Calu3 (cell line): Measurements from ENCODE around the gene IAPP. TPM values are rescaled to one million over a fixed set of nuclear protein-coding genes. Genes with fewer than 3 reads are reported as not detected.

Experiments used
- total RNA-seq: library from RNA; stranded (reverse); gene quantifications from 2 replicates; pipeline ENCODE4 v1.2.3, GENCODE V29; 2022

The IAPP gene
- total RNA-seq, 1 experiment from 2014 or later = not detected

Other genes starting within 250 kb of the IAPP start
- 1.4 and 1.7 TPM in 2 replicates for gene SLCO1B1, start 241.7 kb upstream of the IAPP start, total RNA-seq
- gene SLCO1A2, start 38.0 kb upstream of the IAPP start, total RNA-seq = not detected in 2 replicates
- 18.3 and 19.3 TPM in 2 replicates for gene PYROXD1, start 64.8 kb downstream of the IAPP start, total RNA-seq
- gene RECQL, start 128.7 kb downstream of the IAPP start, total RNA-seq = 28.0 and 32.1 TPM in 2 replicates
- gene GOLT1B, start 128.9 kb downstream of the IAPP start, total RNA-seq = 30.7 and 37.1 TPM in 2 replicates
- 0.20 TPM in 1 of 2 replicates, not detected in the other for gene SPX, start 153.4 kb downstream of the IAPP start, total RNA-seq
- not detected in 2 replicates for gene GYS2, start 231.9 kb downstream of the IAPP start, total RNA-seq